B cell (primary cell): ENCODE results near the gene SRSF10. TPM values are rescaled to one million over a fixed set of nuclear protein-coding genes. Genes with fewer than 3 reads are reported as not detected.

Experiments
- polyA plus RNA-seq: library from polyadenylated mRNA; depleted of rRNA; stranded (reverse); fragments of >200 nt; gene quantifications from 2 replicates; pipeline ENCODE4 v1.2.3, GENCODE V29; 2012
- small RNA-seq: library from RNA; depleted of rRNA; stranded (forward); fragments of <200 nt; gene quantifications from one replicate; pipeline ENCODE3, GENCODE V24; 2012; ENCODE audit warnings: low replicate concordance, low read depth; ENCODE audit not compliant: insufficient read length
- total RNA-seq, 2 donors: library from RNA; stranded (reverse); fragments of 120-200 nt in 1 of 2; gene quantifications; 1 replicate in 1 of 2; 2 replicates in 1 of 2; pipeline versions ENCODE4 v1.2.3 to v1.2.4, GENCODE V29; 2013 to 2022

The SRSF10 gene
- total and polyA plus RNA-seq, 2 donors (not counting 1 experiment from before 2014, with no cell fraction given) = 98.6 to 213 TPM

Small RNA genes lying within 50 kb of the gene (small RNA-seq; reads per million reads assigned to genes)
- gene MIR378F = not detected

Other genes with a start within 250 kb of the SRSF10 start
- 53.0 and 56.6 TPM in 2 replicates for gene ELOA, start 236.9 kb downstream of the SRSF10 start, total RNA-seq
- gene ELOA, start 236.9 kb downstream of the SRSF10 start, polyA plus RNA-seq = 12.9 and 17.6 TPM in 2 replicates
- gene PITHD1, start 201.9 kb downstream of the SRSF10 start, total RNA-seq = 56.7 and 62.2 TPM in 2 replicates
- gene PITHD1, start 201.9 kb downstream of the SRSF10 start, polyA plus RNA-seq = 32.4 and 66.3 TPM in 2 replicates
- 50.6 and 52.2 TPM in 2 replicates for gene LYPLA2, start 189.2 kb downstream of the SRSF10 start, total RNA-seq
- gene LYPLA2, start 189.2 kb downstream of the SRSF10 start, polyA plus RNA-seq = 41.4 and 60.5 TPM in 2 replicates
- gene GALE, start 179.6 kb downstream of the SRSF10 start, total RNA-seq = 12.1 TPM in 2 replicates
- gene GALE, start 179.6 kb downstream of the SRSF10 start, polyA plus RNA-seq = 8.6 and 9.4 TPM in 2 replicates
- 35.9 and 41.2 TPM in 2 replicates for gene HMGCL, start 154.9 kb downstream of the SRSF10 start, total RNA-seq
- gene HMGCL, start 154.9 kb downstream of the SRSF10 start, polyA plus RNA-seq = 13.7 and 18.5 TPM in 2 replicates
- 17.4 and 19.3 TPM in 2 replicates for gene FUCA1, start 112.0 kb downstream of the SRSF10 start, total RNA-seq
- 8.0 and 9.7 TPM in 2 replicates for gene FUCA1, start 112.0 kb downstream of the SRSF10 start, polyA plus RNA-seq
- 45.6 and 47.4 TPM in 2 replicates for gene CNR2, start 67.0 kb downstream of the SRSF10 start, total RNA-seq
- gene CNR2, start 67.0 kb downstream of the SRSF10 start, polyA plus RNA-seq = 45.5 and 63.4 TPM in 2 replicates
- gene PNRC2, start 20.5 kb downstream of the SRSF10 start, total RNA-seq = 168 and 174 TPM in 2 replicates
- 89.8 and 104 TPM in 2 replicates for gene PNRC2, start 20.5 kb downstream of the SRSF10 start, polyA plus RNA-seq
- gene MYOM3, start 131.8 kb upstream of the SRSF10 start, total RNA-seq = not detected in 2 replicates
- gene MYOM3, start 131.8 kb upstream of the SRSF10 start, polyA plus RNA-seq = not detected in 2 replicates
- 0.10 TPM in 1 of 2 replicates, not detected in the other for gene IL22RA1, start 162.8 kb upstream of the SRSF10 start, total RNA-seq
- 0.09 and 0.10 TPM in 2 replicates for gene IL22RA1, start 162.8 kb upstream of the SRSF10 start, polyA plus RNA-seq
- 38.0 and 39.7 TPM in 2 replicates for gene IFNLR1, start 207.0 kb upstream of the SRSF10 start, total RNA-seq
- 14.7 and 16.0 TPM in 2 replicates for gene IFNLR1, start 207.0 kb upstream of the SRSF10 start, polyA plus RNA-seq